OCI-LY1 (cell line): ENCODE data around the gene MGRN1.
A peak's percentile ranks its signal among the peaks of the same experiment; 100 is the strongest.
"Not testable (repeated sequence)": the region's sequence is repeated elsewhere in the genome, so short reads cannot be mapped to it uniquely, and the experiment has no call there.

Experiments
- CTCF ChIP-seq: fragments of 200-600 bp; sonication (generic), shearing (Covaris generic); IDR thresholded peaks from 2 replicates; pipeline ENCODE4 v1.5.1; 2017; ENCODE audit warnings: mild to moderate bottlenecking, antibody characterized with exemption, low read length, moderate library complexity, mixed read lengths
- EZH2 ChIP-seq: fragments of 200-600 bp; sonication (generic), shearing (Covaris generic); IDR thresholded peaks from 2 replicates; pipeline ENCODE4 v1.8.0; 2017; ENCODE audit warnings: borderline replicate concordance, mixed run types, mild to moderate bottlenecking, antibody characterized with exemption, low read length, moderate library complexity, mixed read lengths

- TF ChIP-seq CTCF: peak; percentile 92
- not testable (repeated sequence) for TF ChIP-seq EZH2
Observed at GRCh38 chr16:4650443-4651074, 25.9 kb downstream of the MGRN1 start.
